Measurements from ENCODE around the gene MTOR. TPM values are rescaled to one million over a fixed set of nuclear protein-coding genes. Genes with fewer than 3 reads are reported as not detected.
"Not testable (repeated sequence)": the region's sequence is repeated elsewhere in the genome, so short reads cannot be mapped to it uniquely, and the experiment has no call there.

The MTOR gene
- total RNA-seq, 4 donors from 2014 or later: 32.9 to 43.7 (median 39.3) TPM

- no peak for DNase-seq (ENCODE audit: low spot score in 2 of 2)
- Histone ChIP-seq H3K27me3 (no peaks in the 10 kb centered on the region), H3K36me3 (peaks cover 6% of the 10 kb centered on the region), H3K9me3 (no peaks in the 10 kb centered on the region), H3K4me3 (no peak overlapping the region), H3K27ac (no peak overlapping the region), H3K4me1 (no peaks in the 10 kb centered on the region)
- no peak for TF ChIP-seq CTCF (IDR thresholded peaks at IDR 0.05)
- no peak for TF ChIP-seq POLR2A (IDR thresholded peaks at IDR 0.05)
- no peak for TF ChIP-seq EP300 (IDR thresholded peaks at IDR 0.05)
- no peak for TF ChIP-seq POLR2AphosphoS5 (IDR thresholded peaks at IDR 0.05)
- WGBS: 99% methylated on average over 10 of the region's 10 CpGs
These were observed 86.9 kb downstream of the MTOR start for GRCh38 chr1:11175461-11175860.

GRCh38 chr1:11174261-11174942 lies 87.9 kb downstream of the MTOR start:
- H3K27ac ChIP-seq: no peak overlapping the region
- 78% methylated on average over 7 of the region's 7 CpGs for WGBS
- TF ChIP-seq EP300 (IDR thresholded peaks at IDR 0.05) (no peak), CTCF (IDR thresholded peaks at IDR 0.05) (no peak), POLR2A (IDR thresholded peaks at IDR 0.05) (no peak), POLR2AphosphoS5 (IDR thresholded peaks at IDR 0.05) (no peak)
- no peaks in the 10 kb centered on the region for H3K27me3 ChIP-seq
- DNase-seq (ENCODE audit: low spot score in 2 of 2): no peak
- peaks cover 6% of the 10 kb centered on the region for H3K36me3 ChIP-seq
- H3K4me3 ChIP-seq: no peak overlapping the region
- H3K4me1 ChIP-seq: no peaks in the 10 kb centered on the region
- no peaks in the 10 kb centered on the region for H3K9me3 ChIP-seq

GRCh38 chr1:11170102-11170501 lies 92.2 kb downstream of the MTOR start:
- Histone ChIP-seq H3K4me3 (no peak overlapping the region), H3K36me3 (peaks cover 14% of the 10 kb centered on the region), H3K9me3 (no peaks in the 10 kb centered on the region), H3K27me3 (no peaks in the 10 kb centered on the region), H3K27ac (no peak overlapping the region), H3K4me1 (no peaks in the 10 kb centered on the region)
- TF ChIP-seq POLR2A (IDR thresholded peaks at IDR 0.05) (no peak), POLR2AphosphoS5 (IDR thresholded peaks at IDR 0.05) (no peak), CTCF (IDR thresholded peaks at IDR 0.05) (no peak), EP300 (IDR thresholded peaks at IDR 0.05) (no peak)
- 90% methylated on average over 2 of the region's 2 CpGs for WGBS
- no peak for DNase-seq (ENCODE audit: low spot score in 2 of 2)

- no peak for DNase-seq (ENCODE audit: low spot score in 2 of 2)
- Histone ChIP-seq H3K9me3 (no peaks in the 10 kb centered on the region), H3K4me3 (no peak overlapping the region), H3K27ac (no peak overlapping the region), H3K4me1 (no peaks in the 10 kb centered on the region), H3K36me3 (peaks cover 14% of the 10 kb centered on the region), H3K27me3 (no peaks in the 10 kb centered on the region)
- no peak for TF ChIP-seq POLR2A (IDR thresholded peaks at IDR 0.05)
- no peak for TF ChIP-seq CTCF (IDR thresholded peaks at IDR 0.05)
- TF ChIP-seq POLR2AphosphoS5 (IDR thresholded peaks at IDR 0.05): no peak
- TF ChIP-seq EP300 (IDR thresholded peaks at IDR 0.05): no peak
- 65% methylated on average over 3 of the region's 3 CpGs for WGBS
These were observed 93.1 kb downstream of the MTOR start for GRCh38 chr1:11169202-11169601.

GRCh38 chr1:11168731-11169130 lies 93.6 kb downstream of the MTOR start:
- WGBS: 90% methylated on average over 1 of the region's 1 CpG
- no peak for DNase-seq (ENCODE audit: low spot score in 2 of 2)
- Histone ChIP-seq H3K36me3 (peaks cover 14% of the 10 kb centered on the region), H3K4me3 (no peak overlapping the region), H3K27ac (no peak overlapping the region), H3K4me1 (no peaks in the 10 kb centered on the region), H3K9me3 (no peaks in the 10 kb centered on the region), H3K27me3 (no peaks in the 10 kb centered on the region)
- TF ChIP-seq EP300 (IDR thresholded peaks at IDR 0.05): no peak
- no peak for TF ChIP-seq CTCF (IDR thresholded peaks at IDR 0.05)
- no peak for TF ChIP-seq POLR2A (IDR thresholded peaks at IDR 0.05)
- TF ChIP-seq POLR2AphosphoS5 (IDR thresholded peaks at IDR 0.05): no peak

GRCh38 chr1:11166744-11167143 lies 95.6 kb downstream of the MTOR start:
- not testable (repeated sequence) for H3K27ac ChIP-seq; H3K4me1 ChIP-seq; H3K4me3 ChIP-seq; H3K9me3 ChIP-seq; H3K27me3 ChIP-seq; DNase-seq (ENCODE audit: low spot score in 2 of 2)
- over 99% methylated on average over 5 of the region's 5 CpGs for WGBS
- H3K36me3 ChIP-seq: peaks cover 14% of the 10 kb centered on the region

- H3K27me3 ChIP-seq; DNase-seq (ENCODE audit: low spot score in 2 of 2); H3K27ac ChIP-seq; H3K4me3 ChIP-seq; H3K9me3 ChIP-seq: not testable (repeated sequence)
- peaks cover 18% of the 10 kb centered on the region for H3K4me1 ChIP-seq
- WGBS: 97% methylated on average over 4 of the region's 4 CpGs
- H3K36me3 ChIP-seq: peaks cover 18% of the 10 kb centered on the region
These were observed 99.6 kb downstream of the MTOR start for GRCh38 chr1:11162752-11163151.

All from suprapubic skin (tissue), 4 donors.